NCI-H2107 treated with DMSO at 0.1 percent for 48 hours (cell line): Measurements from ENCODE around the gene GSX1.

Experiments
- DNase-seq: peaks from one replicate; lab custom pipeline; 2025; ENCODE audit not compliant: unreplicated experiment; lab: John Stamatoyannopoulos, UW

GSX1 gene

DNA sequence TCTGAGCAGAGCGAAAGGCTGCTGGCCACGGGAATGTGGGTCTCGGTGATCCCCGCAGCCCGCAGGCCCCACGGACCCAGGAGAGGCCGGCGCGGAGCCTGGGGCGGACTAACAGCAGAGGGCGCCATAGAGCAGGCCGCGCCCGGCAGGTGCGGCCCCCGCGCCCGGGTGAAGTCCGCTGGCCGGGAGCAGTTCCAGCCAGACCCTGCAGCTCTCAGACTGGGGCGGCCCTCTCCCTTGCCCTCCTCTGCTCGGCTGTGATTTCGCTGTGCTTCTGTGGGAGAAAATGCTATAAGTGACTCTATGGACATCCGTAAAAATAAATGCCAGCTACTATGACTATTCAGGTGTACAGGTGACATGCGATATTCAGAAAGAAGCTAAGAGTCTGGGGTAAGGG is 37.7 kb downstream of the GSX1 start:
- DNase-seq: no peak

DNA sequence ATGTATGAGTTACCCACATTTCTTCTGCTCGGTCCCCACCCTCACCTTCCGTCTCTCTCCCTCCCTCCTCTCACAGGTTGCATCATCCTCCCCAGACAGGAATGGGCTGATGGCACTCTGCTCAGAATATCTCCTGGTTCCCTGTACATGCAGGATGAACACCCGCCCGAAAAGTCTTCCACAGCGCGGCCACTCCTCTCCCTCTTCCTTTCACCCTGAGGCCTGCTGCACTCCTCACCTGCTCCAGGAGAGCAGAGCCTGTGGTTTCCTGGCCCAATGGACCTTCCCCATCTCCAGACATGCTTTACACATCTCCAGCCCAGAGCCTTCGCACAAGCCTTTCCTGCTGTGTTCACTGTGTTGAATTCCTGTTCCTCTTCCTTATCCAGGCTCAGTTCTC is 40.9 kb downstream of the GSX1 start:
- no peak for DNase-seq

DNA sequence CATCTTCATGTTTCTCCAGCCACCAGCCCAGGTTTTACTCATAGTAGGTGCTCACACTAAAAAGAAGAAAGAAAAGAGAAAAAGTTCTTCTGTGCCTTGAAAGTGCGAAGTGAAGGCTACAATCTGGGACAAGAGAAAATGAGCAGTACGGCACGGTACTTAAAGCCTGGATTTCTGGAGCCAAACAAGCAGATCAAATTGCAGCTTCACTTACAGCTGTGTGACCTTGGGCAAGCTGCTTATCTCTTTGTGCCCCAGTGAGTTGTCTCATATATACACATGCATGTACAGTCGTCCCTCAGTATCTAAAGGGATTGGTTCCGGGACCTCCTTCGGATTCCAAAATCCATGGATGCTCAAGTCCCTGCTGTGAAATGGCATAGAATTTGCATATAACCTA is 41.8 kb downstream of the GSX1 start:
- no peak for DNase-seq

DNA sequence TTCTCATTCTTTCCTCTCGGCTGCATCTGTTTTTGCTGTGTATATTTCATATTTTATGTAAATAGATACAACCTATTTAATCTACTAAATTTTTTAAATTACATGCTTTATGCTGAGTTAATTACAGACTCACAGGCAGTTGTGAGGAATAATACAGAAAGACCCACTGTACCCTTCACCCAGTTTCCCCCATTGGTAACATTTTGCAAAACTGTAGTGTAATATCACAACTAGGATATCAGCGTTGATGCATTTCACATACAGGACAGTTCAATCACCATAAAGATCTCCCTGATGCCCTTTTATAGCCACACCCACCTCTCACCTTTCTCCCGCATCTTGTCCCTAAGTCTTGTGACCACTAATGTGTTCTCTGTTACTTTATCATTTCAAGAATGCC is 43.5 kb downstream of the GSX1 start:
- no peak for DNase-seq

DNA sequence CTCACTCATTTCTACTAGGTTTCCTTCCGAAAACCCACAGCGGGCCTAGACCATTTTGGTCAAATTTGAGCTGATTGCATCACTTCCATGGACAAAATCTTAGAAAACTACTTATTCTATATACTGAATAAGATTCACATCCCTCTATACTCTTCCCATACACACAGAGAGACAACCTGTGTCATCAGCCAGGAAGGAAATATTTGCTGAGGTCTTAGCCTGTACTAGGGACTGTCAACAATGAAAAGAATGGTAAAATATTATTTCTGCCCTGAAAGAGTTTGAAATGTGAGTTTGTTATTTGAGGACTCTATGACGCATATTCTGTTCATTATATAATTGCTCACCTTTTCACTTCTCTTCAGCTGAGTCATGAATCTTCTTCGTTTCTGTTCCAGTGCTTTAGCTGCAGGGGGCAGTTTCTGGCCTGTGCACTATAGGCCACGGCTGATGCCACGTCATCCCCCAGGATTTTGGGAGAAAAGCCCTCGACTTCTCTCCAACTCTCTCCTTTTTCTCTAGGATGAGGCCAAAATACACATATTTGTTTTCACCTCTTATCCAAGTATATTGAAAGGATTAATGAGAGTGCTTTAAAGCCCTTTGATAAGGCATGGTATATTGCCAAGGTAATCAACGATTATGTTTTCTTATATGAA is 47.7 kb downstream of the GSX1 start:
- DNase-seq: no peak

DNA sequence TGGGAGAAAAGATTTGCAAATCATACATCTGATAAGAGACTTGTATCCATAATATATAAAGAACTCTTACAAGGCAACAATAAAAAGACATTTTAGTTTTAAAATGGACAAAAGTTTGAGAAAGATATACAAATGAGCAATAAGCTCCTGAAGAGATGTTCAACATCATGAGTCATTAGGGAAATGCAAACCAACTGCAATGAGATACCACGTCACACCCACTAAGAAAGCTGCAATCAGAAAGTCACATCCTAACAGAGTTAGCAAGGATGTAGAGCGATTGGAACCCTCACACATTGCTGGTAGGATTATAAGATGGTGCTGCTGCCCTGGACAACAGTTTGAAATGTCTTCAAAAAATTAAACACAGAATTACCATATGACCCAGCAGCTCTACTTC is 50.3 kb downstream of the GSX1 start:
- no peak for DNase-seq
